ENCODE results near the gene NCOA5.

NCOA5 gene

GRCh38 chr20:46126440-46127056 lies 36.8 kb upstream of the NCOA5 start:
- Mint-ChIP-seq H3K27ac (no peak overlapping the region), H3K4me3 (no peak overlapping the region)

GRCh38 chr20:46123482-46124245 lies 33.9 kb upstream of the NCOA5 start:
- H3K27ac Mint-ChIP-seq, result no peak overlapping the region
- no peaks in the 10 kb centered on the region for H3K36me3 Mint-ChIP-seq (ENCODE audit: low read depth)
- H3K9me3 Mint-ChIP-seq, result no peaks in the 10 kb centered on the region
- H3K27me3 Mint-ChIP-seq (ENCODE audit: low read depth), result peaks cover 3% of the 10 kb centered on the region
- H3K4me3 Mint-ChIP-seq, result no peak overlapping the region
- peaks cover 8% of the 10 kb centered on the region for H3K4me1 Mint-ChIP-seq (ENCODE audit: low read depth)

More at GRCh38 chr20:46126440-46127056, 36.8 kb upstream of the NCOA5 start:
- H3K36me3 Mint-ChIP-seq (ENCODE audit: low read depth), result no peaks in the 10 kb centered on the region
- peaks cover 16% of the 10 kb centered on the region for H3K27me3 Mint-ChIP-seq (ENCODE audit: low read depth)
- peaks cover 4% of the 10 kb centered on the region for H3K4me1 Mint-ChIP-seq (ENCODE audit: low read depth)
- H3K9me3 Mint-ChIP-seq, result no peaks in the 10 kb centered on the region

GRCh38 chr20:46122516-46123481 lies 33.0 kb upstream of the NCOA5 start:
- Mint-ChIP-seq H3K4me1 (ENCODE audit: low read depth) (peaks cover 10% of the 10 kb centered on the region), H3K27me3 (ENCODE audit: low read depth) (peaks cover 3% of the 10 kb centered on the region), H3K27ac (no peak overlapping the region), H3K4me3 (no peak overlapping the region), H3K36me3 (ENCODE audit: low read depth) (no peaks in the 10 kb centered on the region), H3K9me3 (no peaks in the 10 kb centered on the region)

- H3K4me3 Mint-ChIP-seq, result no peak overlapping the region
- no peaks in the 10 kb centered on the region for H3K9me3 Mint-ChIP-seq
- peaks cover 3% of the 10 kb centered on the region for H3K27me3 Mint-ChIP-seq (ENCODE audit: low read depth)
- no peaks in the 10 kb centered on the region for H3K36me3 Mint-ChIP-seq (ENCODE audit: low read depth)
- H3K4me1 Mint-ChIP-seq (ENCODE audit: low read depth), result peaks cover 10% of the 10 kb centered on the region
- H3K27ac Mint-ChIP-seq, result no peak overlapping the region
These were observed 32.3 kb upstream of the NCOA5 start for GRCh38 chr20:46122071-46122470.

- Mint-ChIP-seq H3K4me3 (no peak overlapping the region), H3K9me3 (no peaks in the 10 kb centered on the region), H3K36me3 (ENCODE audit: low read depth) (no peaks in the 10 kb centered on the region), H3K4me1 (ENCODE audit: low read depth) (peaks cover 10% of the 10 kb centered on the region), H3K27me3 (ENCODE audit: low read depth) (peaks cover 3% of the 10 kb centered on the region), H3K27ac (no peak overlapping the region)
These were observed 31.6 kb upstream of the NCOA5 start for GRCh38 chr20:46121184-46121930.

- H3K4me1 Mint-ChIP-seq (ENCODE audit: low read depth), result peaks cover 10% of the 10 kb centered on the region
- H3K36me3 Mint-ChIP-seq (ENCODE audit: low read depth), result no peaks in the 10 kb centered on the region
- H3K27ac Mint-ChIP-seq, result no peak overlapping the region
- no peaks in the 10 kb centered on the region for H3K9me3 Mint-ChIP-seq
- no peak overlapping the region for H3K4me3 Mint-ChIP-seq
- H3K27me3 Mint-ChIP-seq (ENCODE audit: low read depth), result peaks cover 5% of the 10 kb centered on the region
These were observed 30.4 kb upstream of the NCOA5 start for GRCh38 chr20:46120136-46120535.

- H3K27me3 Mint-ChIP-seq (ENCODE audit: low read depth), result peaks cover 9% of the 10 kb centered on the region
- no peak overlapping the region for H3K4me3 Mint-ChIP-seq
- H3K36me3 Mint-ChIP-seq (ENCODE audit: low read depth), result no peaks in the 10 kb centered on the region
- peaks cover 10% of the 10 kb centered on the region for H3K4me1 Mint-ChIP-seq (ENCODE audit: low read depth)
- no peak overlapping the region for H3K27ac Mint-ChIP-seq
- no peaks in the 10 kb centered on the region for H3K9me3 Mint-ChIP-seq
These were observed 29.8 kb upstream of the NCOA5 start for GRCh38 chr20:46119547-46119946.

GRCh38 chr20:46119028-46119546 lies 29.3 kb upstream of the NCOA5 start:
- H3K4me3 Mint-ChIP-seq, result no peak overlapping the region
- peaks cover 13% of the 10 kb centered on the region for H3K27me3 Mint-ChIP-seq (ENCODE audit: low read depth)
- no peaks in the 10 kb centered on the region for H3K9me3 Mint-ChIP-seq
- no peak overlapping the region for H3K27ac Mint-ChIP-seq
- H3K4me1 Mint-ChIP-seq (ENCODE audit: low read depth), result peaks cover 10% of the 10 kb centered on the region
- H3K36me3 Mint-ChIP-seq (ENCODE audit: low read depth), result no peaks in the 10 kb centered on the region

- Mint-ChIP-seq H3K36me3 (ENCODE audit: low read depth) (no peaks in the 10 kb centered on the region), H3K27ac (no peak overlapping the region), H3K4me3 (peak overlapping the region; percentile 92), H3K9me3 (no peaks in the 10 kb centered on the region), H3K27me3 (ENCODE audit: low read depth) (peaks cover 17% of the 10 kb centered on the region), H3K4me1 (ENCODE audit: low read depth) (peaks cover 10% of the 10 kb centered on the region)
These were observed 28.8 kb upstream of the NCOA5 start for GRCh38 chr20:46118481-46119020.

- H3K27ac Mint-ChIP-seq, result peak within 1 kb of the TSS; percentile 45
- no peaks in the 10 kb centered on the region for H3K9me3 Mint-ChIP-seq
- H3K4me3 Mint-ChIP-seq, result peak within 1 kb of the TSS; percentile 92
- H3K36me3 Mint-ChIP-seq (ENCODE audit: low read depth), result no peaks in the 10 kb centered on the region
- peaks cover 10% of the 10 kb centered on the region for H3K4me1 Mint-ChIP-seq (ENCODE audit: low read depth)
- peaks cover 17% of the 10 kb centered on the region for H3K27me3 Mint-ChIP-seq (ENCODE audit: low read depth)
These were observed 28.1 kb upstream of the NCOA5 start, which contains the start of gene CD40 for GRCh38 chr20:46117704-46118467. CD40 (plus strand) TSS chr20:46118314; CDS start chr20:46118344, 30 bp downstream.

GRCh38 chr20:46114449-46114848 lies 24.7 kb upstream of the NCOA5 start:
- Mint-ChIP-seq H3K27me3 (ENCODE audit: low read depth) (peaks cover 33% of the 10 kb centered on the region), H3K36me3 (ENCODE audit: low read depth) (no peaks in the 10 kb centered on the region), H3K4me3 (no peak overlapping the region), H3K9me3 (no peaks in the 10 kb centered on the region), H3K4me1 (ENCODE audit: low read depth) (peaks cover 4% of the 10 kb centered on the region), H3K27ac (no peak overlapping the region)

- no peaks in the 10 kb centered on the region for H3K36me3 Mint-ChIP-seq (ENCODE audit: low read depth)
- H3K4me1 Mint-ChIP-seq (ENCODE audit: low read depth), result peaks cover under 1% of the 10 kb centered on the region
- peaks cover 42% of the 10 kb centered on the region for H3K27me3 Mint-ChIP-seq (ENCODE audit: low read depth)
- H3K9me3 Mint-ChIP-seq, result no peaks in the 10 kb centered on the region
- no peak overlapping the region for H3K27ac Mint-ChIP-seq
- no peak overlapping the region for H3K4me3 Mint-ChIP-seq
These were observed 23.3 kb upstream of the NCOA5 start for GRCh38 chr20:46113113-46113470.
